Activated T-cell treated with anti-CD3 and anti-CD28 coated beads for 48 hours (primary cell): ENCODE measurements around the gene TPPP3.
"Not testable (repeated sequence)": the region's sequence is repeated elsewhere in the genome, so short reads cannot be mapped to it uniquely, and the experiment has no call there.

ENCODE experiments used
- DNase-seq: peaks from one replicate; pipeline ENCODE4 v3.0.0-alpha.2; 2020; ENCODE audit warnings: low read depth

The TPPP3 gene

DNA sequence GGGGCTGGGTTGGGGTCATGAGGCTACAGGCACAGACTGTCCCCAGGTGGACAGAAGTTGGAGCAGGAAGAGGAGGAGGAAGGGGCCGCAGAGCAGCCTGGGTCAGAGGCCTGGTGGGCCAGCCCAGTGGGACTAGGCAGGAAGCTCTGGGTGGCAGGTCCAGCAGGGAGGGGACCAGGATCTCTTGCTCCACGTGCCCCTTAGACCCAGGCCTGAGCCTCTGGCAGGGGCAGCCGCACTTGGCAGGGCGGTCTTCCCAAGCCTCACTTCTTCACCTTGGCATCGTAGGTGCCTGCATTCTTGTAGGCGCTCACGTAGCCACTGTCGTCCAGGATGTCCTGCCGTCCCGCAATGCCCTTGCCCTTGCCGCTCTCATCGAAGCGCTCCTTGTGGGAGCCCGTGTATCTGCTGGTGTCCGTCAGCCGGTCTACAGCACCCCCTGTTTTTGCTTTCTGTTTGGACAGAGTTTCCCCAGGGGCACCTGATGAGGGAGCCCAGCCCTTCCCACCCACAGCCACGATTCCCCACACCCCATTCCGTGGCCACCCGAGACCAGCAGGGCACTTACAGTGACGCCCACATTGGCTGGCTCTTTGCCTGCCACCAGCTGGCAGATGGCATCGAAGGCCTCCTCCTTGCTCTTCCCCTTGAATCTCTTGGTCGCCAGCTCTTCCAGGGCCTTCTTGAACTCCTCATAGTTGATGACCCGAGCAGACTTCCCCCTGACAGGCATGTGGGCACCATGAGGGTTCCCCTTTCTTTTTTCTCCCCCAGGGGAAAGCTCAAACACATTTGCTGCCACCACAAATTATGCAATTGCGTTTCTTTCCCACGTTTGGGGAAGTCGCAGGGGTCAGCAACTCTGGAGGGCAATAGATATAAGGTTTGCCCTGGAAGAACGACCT lies 3.1 kb downstream of the TPPP3 start:
- no peak for DNase-seq

DNA sequence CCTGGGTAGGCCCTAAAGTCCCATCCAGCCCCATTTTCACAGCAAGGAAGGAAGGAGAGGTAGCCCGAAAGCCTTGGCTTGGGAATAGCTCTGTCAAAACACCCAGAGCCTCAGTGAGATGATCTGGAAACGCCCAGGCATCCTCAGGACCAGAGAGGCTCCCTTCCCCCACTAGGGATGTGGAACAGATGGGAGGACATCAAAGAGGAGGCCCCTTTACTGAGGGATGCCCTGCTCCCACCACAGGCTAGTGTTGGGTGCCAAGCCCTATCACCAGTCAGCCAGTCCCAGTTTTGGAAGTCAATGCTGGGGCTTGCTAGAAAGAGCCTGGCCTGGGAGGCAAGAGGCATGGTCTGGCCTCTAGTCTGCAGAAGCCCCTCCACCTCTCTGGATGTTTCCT lies 4.7 kb downstream of the TPPP3 start:
- no peak for DNase-seq

DNA sequence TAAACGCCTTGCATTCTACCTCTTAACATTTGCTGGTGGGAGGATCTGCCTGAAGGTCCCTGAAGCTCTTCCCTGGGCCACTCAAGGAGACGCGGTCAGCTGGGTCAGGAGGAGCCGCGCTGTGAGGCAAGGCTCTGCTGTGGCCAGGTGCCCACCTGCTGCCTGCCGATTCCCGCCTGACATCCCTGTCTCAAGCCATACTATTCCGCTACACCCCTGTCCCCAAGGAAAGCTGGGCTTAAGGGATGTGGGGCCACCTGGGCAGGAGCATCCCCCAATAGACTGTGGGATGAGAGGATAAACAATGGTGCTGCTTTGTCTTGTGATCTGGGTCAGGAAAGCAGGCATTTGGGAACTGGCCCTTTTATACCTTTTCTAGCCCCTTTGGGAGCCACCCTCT lies 5.1 kb downstream of the TPPP3 start:
- no peak for DNase-seq

DNA sequence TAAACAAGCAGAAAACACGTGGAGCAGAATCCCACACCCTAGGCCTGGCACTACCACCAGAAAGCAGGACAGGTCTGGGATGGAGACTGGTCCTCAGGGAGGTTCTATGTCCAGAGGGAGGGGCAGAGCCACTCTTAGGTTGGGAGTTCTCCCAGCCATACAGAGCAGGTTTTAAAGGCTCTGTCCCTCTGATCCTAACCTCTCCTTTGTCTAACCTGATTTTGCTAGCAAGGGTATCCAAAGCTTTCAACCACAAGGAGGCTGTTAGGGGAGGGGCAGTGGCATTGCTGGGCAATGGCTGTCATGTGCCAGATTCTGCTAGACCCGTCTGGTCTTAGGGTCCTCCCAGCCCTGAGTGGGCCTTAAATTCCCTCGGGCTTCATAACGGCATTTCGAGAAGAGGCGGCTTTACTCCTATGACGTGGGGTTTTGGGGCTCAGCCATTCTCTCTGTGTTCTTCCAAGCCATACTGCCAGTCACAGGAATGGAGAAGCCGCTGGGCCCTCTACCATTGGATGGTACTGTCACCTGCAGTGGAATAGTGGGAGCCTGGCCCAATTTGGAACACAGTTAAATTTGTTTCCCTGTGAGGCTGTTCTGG lies 5.7 kb downstream of the TPPP3 start:
- no peak for DNase-seq

DNA sequence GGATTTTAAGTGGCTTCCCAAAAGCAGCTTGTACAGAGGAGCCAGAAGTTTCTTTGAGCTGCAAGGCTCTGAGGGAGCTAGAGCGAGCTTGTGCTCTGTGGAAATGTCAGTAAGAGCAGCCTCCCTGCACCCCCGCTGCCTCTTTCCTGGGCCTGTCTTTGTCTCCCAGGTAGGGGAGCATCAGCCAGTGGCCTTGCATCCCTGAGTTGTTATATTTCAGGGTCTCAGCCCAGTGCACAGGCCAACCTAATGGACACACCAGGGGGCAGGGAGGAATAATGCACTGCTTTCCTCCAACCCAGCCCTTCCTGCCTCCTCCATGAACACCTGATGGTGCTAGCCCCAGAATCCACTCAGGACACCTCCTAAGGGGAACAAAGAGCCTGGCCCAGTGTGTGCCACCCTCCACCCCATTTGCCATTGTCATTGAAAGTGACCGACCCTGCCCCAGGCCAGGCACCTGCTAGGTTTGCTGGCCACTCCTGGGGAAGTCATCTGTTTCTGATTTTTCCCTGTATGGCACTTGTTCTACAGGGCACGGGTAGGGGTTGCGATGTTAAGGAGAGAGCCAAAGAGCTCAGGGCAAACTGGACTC lies 6.3 kb downstream of the TPPP3 start:
- DNase-seq = no peak

DNA sequence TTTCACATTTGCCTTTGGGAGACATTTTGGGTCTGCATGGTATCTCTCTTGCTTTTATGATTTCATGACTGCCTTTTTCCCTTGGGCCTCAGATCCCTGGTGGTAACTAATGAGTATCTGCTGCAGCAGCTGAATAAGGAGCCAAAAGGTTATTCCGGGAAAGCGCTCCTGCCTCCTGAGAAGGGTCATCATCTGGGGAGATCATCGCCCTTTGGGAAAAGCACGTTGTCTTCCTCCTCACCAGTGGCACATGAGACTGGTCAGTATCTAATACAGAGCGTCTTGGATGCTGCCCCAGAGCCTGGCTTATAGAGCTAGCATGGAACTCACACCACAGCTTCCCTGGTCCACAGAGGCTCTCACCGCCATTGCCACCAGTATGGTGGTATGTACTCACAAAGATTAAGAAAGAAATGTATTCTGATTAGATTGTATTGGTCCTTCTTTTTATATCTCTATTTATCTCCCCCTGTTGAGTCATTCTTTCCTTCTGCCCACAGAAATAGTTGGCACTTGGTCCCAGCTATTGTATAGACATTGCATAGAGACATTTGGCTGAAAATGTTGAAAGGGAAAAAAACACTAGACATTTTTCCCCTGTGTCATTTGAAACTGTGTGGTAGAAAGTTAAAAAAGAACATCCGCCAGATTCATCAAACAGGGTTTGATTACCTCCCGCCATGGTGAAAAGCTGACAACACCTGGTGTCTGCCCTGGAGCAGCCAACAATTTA lies 8.4 kb downstream of the TPPP3 start:
- DNase-seq = no peak

DNA sequence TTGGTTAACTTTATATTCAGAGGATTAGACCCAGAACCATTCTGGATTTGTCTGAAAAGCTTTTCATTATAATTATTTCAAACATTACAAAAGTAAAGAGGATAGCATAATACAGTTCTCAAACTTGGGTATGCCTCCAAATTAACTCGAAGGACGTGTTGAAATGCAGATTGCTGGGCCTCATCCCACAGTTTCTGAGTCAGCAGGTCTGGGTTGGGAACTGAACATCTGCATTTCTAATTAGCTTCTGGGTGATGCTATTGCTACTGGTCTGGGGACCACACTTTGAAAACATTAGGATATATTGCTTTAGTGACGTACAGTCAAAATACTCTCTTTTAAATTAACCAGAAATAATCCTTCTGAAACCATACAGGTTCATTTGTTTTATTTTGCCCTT lies 10.0 kb downstream of the TPPP3 start:
- DNase-seq = no peak

DNA sequence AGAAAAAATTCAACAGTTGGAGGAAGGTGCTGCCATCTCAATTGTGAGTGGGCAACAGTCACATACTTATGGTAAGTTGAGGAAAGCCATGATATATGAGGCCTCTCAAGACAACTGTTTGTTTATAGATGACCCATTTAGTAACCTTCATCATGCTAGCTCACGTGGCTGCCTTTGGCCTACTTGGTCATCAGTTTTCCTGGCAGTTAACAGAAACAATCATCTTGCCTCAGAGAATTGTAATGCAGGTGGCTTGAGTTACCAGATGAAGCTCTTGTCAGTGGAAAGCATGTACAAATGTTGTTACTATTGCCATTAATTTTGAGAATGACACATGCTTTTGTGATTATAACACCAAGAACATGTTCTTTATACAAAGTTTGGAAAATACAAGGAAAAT lies 14.7 kb downstream of the TPPP3 start:
- no peak for DNase-seq

DNA sequence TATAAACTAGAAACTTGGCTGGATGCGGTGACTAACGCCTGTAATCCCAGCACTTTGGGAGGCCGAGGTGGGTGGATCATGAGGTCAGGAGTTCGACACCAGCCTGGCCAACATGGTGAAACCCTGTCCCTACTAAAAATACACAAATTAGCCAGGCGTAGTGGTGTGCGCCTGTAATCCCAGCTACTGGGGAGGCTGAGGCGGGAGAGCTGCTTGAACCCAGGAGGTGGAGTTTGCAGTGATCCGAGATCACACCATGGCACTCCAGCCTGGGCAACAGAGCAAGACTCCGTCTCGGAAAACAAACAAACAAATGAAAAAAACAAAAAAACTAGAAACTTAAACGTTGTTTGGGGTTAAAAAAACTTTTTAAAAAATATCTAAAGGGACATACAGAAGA lies 17.3 kb downstream of the TPPP3 start:
- not testable (repeated sequence) for DNase-seq

DNA sequence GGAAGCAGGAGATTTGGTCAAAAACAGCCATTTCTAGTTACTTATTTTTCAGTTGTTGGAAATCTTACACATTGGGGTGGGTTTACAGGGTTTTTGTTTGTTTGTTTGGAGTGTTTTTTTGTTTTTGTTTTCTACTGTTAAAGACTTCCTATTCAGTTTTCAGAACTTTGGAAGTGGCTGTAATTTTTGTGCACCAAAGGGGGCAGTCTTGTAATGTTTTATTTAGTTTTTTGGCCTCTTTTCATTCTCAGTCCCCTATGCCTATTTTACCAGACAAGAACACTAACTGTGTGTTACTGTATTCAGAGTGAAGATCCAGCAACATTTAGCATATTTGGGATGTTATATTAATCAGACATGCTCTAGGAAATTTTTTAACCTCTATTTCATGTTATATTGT lies 20.6 kb downstream of the TPPP3 start:
- no peak for DNase-seq

DNA sequence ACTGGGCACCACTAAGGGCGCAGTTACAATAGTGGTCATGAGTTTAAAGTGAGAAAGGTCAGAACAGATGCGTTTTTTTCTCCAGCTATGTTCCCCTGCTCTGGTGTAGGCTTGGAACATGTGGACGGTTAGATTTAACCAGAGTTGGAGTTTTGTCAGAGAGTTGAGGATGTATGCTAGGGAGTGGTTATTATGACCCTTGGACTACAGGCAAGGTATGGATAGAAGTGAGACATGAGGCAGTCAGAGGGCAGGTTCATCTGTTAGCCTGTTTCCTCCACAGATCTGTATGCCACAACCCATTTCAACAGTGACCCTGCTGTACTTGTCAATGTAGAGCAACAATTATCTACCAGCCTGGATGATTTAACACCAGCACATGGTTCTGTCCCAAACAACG lies 22.6 kb downstream of the TPPP3 start:
- no peak for DNase-seq

DNA sequence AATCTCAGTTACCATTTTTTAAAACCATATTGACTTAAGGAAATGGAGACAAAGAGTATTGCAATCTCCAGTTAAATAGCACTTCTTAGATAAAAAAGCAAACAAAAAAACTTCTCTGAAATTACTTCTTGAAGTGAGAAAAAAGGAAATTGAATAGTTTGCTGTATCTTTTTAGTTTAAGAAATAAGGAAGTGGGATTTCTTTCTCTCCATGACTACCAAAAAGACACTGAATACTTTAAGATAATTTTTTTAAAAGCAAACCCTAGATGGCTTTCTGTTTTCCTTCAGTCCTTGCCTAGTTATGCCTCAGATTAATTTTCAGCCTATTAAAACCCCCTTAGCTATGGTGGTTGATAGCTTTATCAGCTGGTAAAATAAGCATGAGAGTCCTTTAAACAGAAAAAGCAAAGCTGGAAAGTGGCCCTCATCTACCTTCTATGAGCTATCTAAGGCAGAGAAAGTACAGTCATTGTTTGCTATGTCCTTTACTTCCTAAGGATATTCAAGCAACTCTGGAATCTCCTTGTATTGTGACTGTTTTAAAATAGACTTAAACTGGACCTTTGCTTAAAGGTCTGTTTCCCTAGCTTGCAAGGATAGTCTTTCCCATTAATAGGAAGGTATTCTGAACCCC lies 28.6 kb downstream of the TPPP3 start:
- DNase-seq = no peak

DNA sequence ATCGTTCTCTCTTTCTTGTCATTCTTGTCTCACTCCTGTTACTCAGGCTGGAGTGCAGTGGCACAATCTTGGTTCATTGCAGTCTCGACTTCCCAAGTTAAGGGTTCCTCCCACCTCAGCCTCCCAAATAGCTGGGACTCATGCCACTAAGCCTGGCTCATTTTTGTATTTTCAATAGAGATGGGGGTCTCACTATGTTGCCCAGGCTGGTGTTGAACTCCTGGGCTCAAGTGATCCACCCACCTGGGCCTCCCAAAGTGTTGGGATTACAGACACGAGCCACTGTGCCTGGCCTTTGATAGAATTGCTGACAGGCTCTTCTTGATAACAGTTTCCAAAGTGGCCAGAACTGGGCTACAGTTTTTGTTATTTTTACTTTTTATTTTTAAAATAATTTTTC lies 32.3 kb downstream of the TPPP3 start:
- DNase-seq = no peak

DNA sequence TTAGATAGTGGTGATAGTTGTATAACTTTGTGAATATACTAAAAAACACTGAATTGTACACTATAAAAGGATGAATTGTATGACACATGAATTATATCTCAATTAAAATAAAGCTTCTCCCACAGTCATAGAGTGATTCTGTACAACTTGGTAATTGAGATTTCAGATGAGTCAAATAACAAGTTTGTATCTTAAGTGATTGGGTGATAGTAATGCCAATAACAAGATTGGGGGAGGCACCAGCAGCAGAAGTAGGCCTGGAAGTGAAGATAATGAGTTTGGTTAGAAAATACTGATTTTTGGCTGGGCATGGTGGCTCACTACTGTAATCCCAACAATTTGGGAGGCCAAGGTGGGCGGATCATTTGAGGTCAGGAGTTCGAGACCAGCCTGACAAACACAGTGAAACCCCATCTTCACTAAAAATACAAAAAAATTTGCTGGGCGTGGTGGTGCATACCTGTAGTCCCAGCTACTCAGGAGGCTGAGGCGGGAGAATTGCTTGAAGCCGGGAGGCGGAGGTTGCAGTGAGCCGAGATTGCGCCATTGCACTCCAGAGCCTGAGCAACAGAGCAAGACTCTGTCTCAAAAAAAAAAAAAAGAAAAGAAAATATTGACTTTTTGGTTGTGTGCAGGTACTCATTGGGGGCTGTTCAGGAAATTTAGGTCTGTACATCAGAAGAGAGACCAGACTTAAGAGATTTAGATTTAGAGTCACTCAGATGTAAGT lies 33.6 kb downstream of the TPPP3 start:
- not testable (repeated sequence) for DNase-seq

DNA sequence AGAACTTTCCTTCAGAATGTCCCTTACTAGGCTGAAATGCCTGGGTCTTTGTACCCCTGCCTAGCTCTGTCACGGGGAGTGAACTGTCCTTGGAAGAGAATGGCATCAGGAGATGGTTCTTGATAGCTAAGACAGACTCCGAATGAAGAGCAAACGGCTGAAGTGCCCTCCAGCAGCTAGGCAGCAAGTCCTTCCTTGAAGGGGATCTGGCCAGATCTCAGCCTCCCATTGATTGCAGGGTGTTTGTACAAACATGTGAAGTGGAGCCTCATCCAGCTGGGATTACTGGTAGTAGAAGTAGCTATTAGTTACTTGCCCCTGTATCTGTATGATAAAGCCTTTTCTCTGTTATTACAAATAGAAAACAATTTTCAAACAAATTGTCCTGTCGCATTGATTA lies 35.7 kb downstream of the TPPP3 start:
- DNase-seq = no peak

DNA sequence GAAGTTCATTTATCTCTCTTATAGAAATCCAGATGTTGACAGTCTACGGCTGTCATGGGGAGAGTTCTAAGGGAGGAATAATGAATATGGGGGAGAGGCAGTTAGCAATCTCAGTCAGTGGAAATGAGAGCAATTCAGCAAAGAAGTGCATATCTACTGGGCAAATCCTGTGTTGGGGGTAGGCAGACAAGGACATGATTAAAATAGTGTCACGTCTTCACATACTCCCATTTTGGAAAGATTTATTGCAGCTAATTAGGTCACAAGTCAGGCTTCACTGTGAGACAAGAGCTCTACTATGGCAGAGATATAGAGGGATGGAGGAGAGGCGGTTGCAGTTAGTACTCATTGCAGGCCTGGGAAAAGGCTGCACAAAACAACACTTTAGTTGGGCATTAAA lies 36.9 kb downstream of the TPPP3 start:
- DNase-seq = no peak

DNA sequence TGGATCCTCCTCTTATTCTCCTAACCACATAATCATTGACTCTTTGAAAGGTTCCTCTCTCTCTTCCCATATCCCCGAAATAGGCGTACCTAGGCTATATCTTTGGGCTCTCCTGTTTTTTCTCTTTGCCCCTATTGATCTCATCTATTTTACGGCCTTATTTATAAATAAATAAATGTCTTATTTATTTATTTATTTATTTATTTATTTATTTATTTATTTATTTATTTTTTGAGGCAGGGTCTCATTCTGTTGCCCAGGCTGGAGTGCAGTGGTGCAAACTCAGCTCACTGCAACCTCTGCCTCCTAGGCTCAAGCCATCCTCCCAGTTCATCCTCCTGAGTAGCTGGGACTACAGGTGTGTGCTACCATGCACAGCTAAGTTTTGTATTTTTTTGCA lies 40.8 kb downstream of the TPPP3 start:
- not testable (repeated sequence) for DNase-seq

DNA sequence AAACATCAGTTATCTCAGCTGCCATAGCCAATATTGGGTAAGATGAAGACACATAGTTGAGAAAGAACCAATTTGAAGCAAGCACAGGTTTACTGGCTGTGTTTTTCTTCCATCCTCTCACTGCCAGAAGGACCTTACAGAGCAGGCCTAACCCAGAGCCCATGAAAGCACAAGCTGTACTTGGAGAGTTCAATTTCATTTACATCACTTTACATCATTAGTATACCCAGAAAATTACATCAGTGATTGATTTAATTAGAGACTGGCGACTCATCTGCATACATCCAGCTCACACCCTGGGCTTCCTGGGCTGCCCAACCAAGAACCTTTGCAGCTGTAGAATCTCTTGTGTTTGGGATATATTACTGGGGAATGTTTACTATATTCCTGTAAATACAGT lies 43.0 kb downstream of the TPPP3 start:
- DNase-seq = no peak

DNA sequence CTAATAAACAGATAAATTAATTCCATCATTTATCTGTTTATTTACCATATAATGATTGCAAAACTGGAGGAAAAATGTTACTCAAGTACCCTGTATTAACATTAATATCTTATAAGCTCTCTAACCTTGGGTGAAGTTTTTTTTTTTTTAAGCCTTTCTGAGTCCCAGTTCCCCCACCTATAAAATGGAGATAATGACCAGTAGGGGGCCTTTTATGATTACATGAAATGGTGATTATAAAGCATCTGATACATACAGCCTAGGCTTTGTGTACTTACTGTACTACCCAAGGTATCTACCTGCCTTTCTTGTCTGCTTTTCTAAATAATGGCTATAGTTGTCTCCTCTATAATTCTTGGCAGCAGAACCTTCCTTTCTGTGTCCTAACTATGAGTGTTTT lies 44.1 kb downstream of the TPPP3 start:
- DNase-seq = no peak

DNA sequence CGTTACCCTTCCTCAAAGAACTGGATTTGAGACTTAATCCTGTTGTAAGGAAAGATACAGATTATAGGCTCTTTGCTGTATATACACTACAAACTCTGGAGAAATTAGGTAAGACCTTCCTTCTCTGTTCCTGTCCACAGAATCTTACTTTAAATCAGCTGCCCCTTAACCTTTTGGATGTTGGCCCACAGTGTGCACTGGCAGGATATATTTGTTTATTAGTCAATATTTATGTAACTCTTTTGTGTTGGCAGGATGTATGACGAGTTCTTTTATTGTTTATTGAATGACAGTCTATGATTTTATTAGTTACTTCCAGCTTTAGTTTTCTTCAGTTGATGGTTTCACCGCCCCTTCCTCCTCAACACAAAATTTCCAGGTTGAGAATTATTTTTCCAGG lies 47.0 kb downstream of the TPPP3 start:
- no peak for DNase-seq

DNA sequence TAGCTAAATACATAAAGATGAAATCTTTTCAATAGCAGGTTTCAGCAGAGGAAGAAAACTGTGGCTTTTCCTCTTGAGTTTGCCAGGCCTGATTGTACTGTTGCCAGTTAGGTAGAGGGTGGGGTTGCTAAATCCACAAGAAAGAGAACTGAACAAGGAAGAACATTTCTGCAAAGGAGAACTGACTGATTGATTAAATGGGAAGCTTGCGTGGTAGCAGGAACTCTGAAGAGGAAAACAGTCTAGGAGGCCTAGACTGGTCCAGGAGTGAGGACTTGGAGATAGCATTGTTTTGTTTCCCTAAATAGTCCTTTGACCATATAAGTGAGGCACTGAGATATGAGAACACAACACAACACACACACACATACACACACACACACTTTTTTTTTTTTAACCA lies 47.9 kb downstream of the TPPP3 start:
- no peak for DNase-seq

DNA sequence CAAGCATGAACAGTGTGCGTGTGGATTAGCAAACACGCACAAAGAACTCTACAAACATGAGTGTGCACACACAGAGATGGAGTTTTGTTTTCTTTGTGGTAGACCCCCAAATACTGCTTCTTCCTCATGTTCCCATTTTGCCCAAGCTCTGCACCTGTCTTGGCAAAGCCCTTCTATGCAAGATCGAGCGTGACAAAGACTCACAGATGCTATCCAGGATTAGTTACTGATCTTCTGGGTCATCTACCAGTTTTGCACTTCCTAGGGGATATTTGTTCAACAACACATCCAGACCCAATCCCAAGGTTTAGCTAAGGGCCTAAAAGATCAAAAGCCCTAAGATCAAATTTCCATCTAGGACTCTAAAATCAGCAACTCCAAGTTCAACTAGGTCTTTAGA lies 50.7 kb downstream of the TPPP3 start:
- no peak for DNase-seq
